IPS DF 19.7 (cell line): ENCODE data around the gene CD40.

Source experiments
- DNase-seq: peaks from one replicate; pipeline ENCODE4 v3.0.0-alpha.2; 2013; ENCODE audit warnings: low read depth, low spot score

CD40 gene

DNA sequence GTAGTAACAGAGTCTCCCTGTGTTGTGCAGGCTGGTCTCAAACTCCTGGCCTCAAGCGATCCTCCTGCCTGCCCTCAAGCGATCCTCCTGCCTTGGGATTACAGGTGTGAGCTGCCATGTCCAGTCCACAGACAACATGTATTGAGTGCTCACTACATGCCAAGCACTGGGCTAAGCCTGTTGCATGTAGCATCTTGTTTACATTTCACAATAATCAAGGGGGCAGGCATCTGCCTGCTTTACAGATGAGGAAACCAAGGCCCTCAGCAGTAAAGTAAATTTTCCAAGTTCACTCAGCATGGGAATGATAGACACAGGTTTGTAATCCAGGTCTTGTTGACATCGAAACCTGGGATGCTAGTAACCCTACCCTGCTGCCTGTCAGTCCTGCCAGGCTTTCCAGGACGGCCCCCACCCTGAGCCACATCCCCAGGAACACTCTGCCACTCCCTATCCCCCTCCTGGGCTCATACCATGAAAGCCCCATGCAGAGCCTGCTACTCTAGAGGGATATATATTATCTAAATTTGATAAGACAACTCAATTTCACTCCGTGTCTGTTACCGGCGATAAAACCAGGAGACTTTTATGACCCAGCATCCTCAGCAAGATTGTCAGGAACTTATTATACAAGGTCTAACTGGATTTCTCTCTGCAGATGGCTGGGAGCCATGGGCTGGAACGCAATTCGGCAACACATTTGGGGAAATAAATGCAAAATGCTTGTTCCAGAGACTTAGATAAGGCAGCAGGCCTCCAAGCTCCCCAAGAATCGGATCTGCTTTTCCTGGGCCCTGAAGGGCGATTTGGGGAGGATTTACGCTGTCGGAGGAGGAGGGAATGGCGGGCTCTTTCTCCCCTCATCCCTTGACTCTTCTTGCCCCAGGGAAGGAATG lies 30.4 kb downstream of the CD40 start:
- no peak for DNase-seq

DNA sequence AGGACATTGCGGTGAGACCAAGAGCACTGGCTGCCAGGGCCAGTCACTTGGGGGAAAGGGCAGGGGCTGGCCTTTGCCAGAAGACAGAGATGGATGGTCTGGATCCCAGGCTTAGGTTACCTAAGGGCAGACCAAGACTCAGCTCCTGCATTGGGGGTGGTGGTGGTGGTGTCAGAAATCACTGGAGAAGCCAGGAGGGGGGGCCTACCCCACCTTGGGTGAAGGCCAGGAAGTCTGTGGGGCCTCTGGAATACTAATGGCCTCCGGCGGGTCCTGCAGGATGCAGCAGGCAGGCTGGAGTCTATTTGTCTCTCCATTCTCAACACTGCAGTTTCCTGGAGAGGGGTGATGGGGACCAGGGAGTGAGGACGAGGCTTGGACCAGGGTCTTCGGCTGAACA lies 32.8 kb downstream of the CD40 start:
- DNase-seq, result no peak

GRCh38 chr20:46151936-46152335 lies 33.8 kb downstream of the CD40 start:
- DNase-seq, result peak; percentile 33

GRCh38 chr20:46152824-46153586 lies 34.9 kb downstream of the CD40 start:
- DNase-seq, result no peak

GRCh38 chr20:46154305-46154704 lies 36.2 kb downstream of the CD40 start:
- no peak for DNase-seq

DNA sequence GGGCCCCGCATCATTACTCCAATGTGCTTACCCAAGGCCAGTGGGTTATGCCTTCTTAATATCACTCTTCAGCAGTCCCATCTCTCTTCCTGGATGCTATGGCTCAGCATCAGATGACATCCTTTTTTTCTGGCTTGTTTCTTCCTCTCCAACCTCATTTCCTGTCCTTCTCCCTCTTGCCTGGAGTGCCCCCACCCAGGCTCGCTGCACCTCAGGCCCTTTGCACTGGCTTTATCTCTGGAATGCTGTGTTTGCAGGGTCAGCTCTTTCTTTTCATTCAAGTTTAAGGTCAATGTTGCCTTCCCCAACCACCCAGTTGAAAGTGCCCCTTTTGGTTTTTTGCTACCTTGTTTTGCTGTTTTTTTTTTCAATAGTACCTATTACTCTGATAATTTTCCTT lies 36.7 kb downstream of the CD40 start:
- DNase-seq, result no peak

GRCh38 chr20:46156065-46156464 lies 38.0 kb downstream of the CD40 start:
- no peak for DNase-seq

GRCh38 chr20:46157076-46157592 lies 39.0 kb downstream of the CD40 start:
- no peak for DNase-seq

- no peak for DNase-seq
These were observed 39.5 kb downstream of the CD40 start for GRCh38 chr20:46157625-46158024.

- no peak for DNase-seq
These were observed 40.4 kb downstream of the CD40 start for GRCh38 chr20:46158476-46158987.

- no peak for DNase-seq
These were observed 41.2 kb downstream of the CD40 start for GRCh38 chr20:46159101-46159897.

DNA sequence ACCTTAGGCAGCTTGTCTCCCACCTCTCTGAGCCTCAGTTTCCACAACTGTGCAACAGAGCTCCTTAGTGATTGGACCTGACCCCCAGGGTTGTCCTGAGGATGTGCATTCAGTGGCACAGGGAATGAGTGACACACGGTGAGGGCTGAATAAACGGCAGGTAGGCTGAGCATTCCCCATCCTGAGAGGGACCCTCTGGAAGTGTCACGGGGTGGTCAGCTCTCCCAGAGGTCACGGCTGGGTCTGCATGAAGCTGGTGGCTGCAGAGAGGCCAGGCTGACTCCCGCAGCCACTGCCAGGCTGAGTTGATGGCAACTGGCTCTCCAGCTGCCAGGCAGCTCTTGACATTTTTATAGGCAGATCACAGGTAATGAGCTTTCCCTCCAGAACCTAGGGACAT lies 42.5 kb downstream of the CD40 start:
- no peak for DNase-seq

DNA sequence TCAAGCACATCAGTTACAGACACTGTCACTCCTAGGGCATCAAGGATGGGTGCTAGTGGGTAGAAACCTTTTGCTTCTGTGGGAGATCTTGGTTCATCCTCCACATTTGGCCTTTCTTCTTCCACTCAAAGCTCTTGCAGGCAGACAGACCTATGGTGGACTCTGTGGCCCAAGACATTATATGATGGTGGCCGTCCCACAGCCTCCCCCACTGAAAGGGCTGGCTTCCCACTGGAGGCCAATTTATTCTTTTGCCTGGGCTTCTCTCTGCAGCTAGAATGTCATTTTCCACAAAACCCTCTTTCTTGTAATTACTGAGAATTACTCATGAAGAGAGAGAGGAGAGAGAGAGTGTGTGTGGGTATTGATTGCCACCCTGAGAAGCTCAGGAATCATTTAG lies 43.8 kb downstream of the CD40 start:
- DNase-seq, result no peak

DNA sequence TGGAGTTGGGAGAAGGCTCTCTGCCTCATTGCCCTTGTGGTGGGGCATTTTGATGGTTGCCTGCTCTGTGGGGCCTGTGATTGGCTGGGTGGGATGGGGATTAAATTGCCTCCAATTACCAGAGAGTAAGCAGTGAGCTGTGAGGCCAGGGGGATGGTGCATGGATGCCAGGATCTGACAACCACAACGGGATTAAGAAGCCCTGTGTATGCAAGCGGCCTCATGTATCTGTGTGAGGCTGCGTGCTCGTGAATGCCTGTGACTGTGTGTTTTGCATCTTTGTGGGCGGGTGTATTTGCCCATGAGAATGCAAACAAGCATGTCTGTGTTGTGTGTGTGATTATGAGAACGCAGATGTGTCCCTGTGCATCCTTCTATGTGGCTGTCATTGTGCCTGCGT lies 46.1 kb downstream of the CD40 start:
- DNase-seq, result no peak

DNA sequence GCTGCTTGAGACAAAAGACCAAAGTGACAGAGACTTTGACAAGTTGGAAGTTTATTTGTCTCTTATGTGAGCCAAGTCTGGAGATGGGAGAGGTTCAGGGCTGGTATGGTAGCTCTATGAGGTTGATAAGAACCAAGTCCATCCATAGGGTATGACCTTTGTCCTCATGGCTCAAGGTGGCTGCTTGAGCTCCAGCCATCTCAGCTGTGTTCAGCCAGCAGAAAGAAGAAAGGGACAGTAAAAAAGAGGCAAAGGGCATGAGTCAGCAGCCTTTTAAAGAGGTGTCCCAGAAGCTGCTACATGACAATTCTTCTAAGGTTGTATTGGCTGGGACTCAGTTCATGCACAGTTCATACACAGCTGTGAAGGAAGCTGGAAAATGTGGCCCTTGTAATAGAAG lies 49.0 kb downstream of the CD40 start:
- no peak for DNase-seq

DNA sequence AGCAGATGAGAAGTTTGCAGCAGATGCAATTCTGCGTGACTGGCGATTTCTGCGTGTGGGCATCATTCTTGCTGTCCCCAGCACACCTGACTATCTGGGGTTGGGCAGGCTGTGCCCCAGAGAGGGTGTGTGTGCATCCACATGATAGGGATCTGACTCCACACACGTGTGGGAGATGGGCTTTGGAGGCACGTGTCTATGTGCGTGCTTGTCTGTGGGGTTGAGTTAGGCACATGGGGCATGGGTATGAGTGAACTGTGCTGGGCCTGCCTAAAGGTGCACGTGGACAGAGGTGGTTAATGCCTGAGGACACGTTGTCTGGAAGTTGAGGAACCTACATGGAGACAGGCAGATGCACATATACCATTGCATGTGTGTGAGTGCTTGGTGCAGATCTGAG lies 50.3 kb downstream of the CD40 start:
- DNase-seq, result no peak

GRCh38 chr20:46169245-46170171 lies 51.4 kb downstream of the CD40 start:
- DNase-seq, result no peak

GRCh38 chr20:46171476-46171875 lies 53.4 kb downstream of the CD40 start:
- no peak for DNase-seq

DNA sequence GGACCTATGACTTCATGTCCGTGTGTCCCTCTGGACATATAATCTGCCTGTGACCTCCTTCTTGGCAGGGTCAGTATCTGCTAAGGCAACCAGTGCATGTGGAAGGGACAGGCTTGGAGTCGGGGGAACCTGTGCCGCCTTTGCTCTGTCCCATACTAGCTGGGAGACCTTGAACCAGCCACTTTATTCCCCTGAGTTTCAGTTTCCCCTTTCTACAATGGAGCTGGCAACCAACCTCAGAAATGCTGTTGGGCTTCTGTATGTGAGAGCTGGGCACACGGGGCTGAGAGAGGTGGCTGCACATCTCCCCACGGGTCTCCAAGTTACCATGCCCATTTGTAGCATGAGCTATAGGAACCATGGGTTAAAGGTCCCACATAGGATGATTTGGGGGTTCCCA lies 53.8 kb downstream of the CD40 start:
- DNase-seq, result no peak

GRCh38 chr20:46172455-46172854 lies 54.3 kb downstream of the CD40 start:
- no peak for DNase-seq
